ENCODE results near the gene ADD3. TPM values are rescaled to one million over a fixed set of nuclear protein-coding genes. Genes with fewer than 3 reads are reported as not detected.

The ADD3 gene
- total and polyA plus RNA-seq, 2 of the 13 experiments (the other 11 are each of a cell fraction or from before 2014, with no cell fraction given), result 44.7 to 57.5 TPM

DNA sequence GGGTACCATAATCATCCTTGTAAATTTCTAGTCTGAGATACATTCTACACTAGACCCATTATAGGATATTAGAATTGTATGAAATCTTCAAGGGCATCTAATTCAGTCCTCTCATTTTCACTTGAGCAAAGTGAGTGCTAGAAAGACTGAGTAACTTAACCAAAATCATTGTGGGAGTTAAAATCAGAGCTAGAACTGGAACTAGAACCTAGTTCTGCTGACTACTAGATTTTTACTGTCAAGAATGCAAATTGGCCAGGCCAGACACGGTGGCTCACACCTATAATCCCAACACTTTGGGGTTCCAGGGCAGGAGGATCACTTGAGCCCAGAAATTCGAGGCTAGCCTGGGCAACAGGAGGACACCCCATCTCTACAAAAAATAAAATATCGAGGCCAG, 53.9 kb downstream of the ADD3 start:
- CTCF ChIA-PET (ENCODE audit: low intra/inter-chr PET ratio, low total read pairs), result no interaction called here
- WGBS (ENCODE audit: low lambda C conversion rate), result 100% methylated on average over 3 of the region's 3 CpGs

DNA sequence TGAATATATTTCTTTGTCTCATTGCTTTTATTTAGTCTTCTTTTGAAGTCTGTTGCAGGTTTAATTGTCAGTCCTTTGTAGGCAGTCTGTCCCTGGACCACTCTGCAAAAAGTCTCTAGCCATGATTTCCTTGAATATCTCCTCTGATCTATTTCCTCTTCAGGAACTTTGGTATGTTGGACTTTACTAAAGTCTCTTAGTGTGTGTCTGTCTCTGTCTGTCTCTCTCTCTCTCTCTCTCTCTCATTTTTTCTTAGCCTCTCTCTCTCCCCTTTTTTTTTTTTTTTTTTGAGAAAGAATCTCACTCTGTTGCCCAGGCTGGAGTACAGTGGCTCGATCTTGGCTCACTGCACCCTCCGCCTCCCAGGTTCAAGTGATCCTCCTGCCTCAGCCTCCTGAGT, 57.5 kb downstream of the ADD3 start:
- ATAC-seq, result no peak
- Histone ChIP-seq H3K79me2 (ENCODE audit: insufficient read depth, low read length) (peaks cover 8% of the 10 kb centered on the region), H2AFZ (ENCODE audit: low read length) (no peak overlapping the region), H3K9me3 (ENCODE audit: low read length) (no peaks in the 10 kb centered on the region), H4K20me1 (ENCODE audit: insufficient read depth, low read length) (no peaks in the 10 kb centered on the region), H3K9ac (ENCODE audit: insufficient read depth, low read depth, low read length) (no peak overlapping the region), H3K27me3 (ENCODE audit: control insufficient read depth in 1 of 2, insufficient read depth in 2 of 2, low read length in 2 of 2) (no peaks in the 10 kb centered on the region), H3K4me1 (ENCODE audit: insufficient read depth, low read length) (peaks cover 25% of the 10 kb centered on the region), H3K27ac (ENCODE audit: extremely low read length, insufficient read depth, low read length) (no peak overlapping the region), H3K4me2 (ENCODE audit: low read depth, low read length) (no peak overlapping the region), H3K36me3 (replicated peaks in 1 of 2; ENCODE audit: control insufficient read depth in 1 of 2, insufficient read depth in 2 of 2, low read length in 2 of 2) (no peaks in the 10 kb centered on the region; a peak in 1 of 5 replicates), H3K4me3 (replicated peaks in 1 of 3; ENCODE audit: insufficient read depth in 1 of 3, low read depth in 2 of 3, low read length in 3 of 3) (no peak overlapping the region)
- intact Hi-C loops (cut with micrococcal nuclease; ENCODE audit: unreplicated experiment) (no loop called here), in situ Hi-C loops (cut with HindIII; ENCODE audit: extremely low pct_ligation_motif_present, low pct_unique_long_range_greater_than_20kb) (no loop called here)
- DNase-seq (ENCODE audit: low spot score), result no peak
- CTCF ChIA-PET (ENCODE audit: low intra/inter-chr PET ratio, low total read pairs), result no interaction called here
- no TSS peak for BruUV-seq (replicated peaks)
- POLR2A ChIA-PET, result no interaction called here
- WGBS (ENCODE audit: low lambda C conversion rate), result 100% methylated on average over 2 of the region's 2 CpGs
- FAIRE-seq, result no peak
- TF ChIP-seq JUNB (CRISPR knock-in tag; IDR thresholded peaks at IDR 0.05; ENCODE audit: borderline replicate concordance), result no peak
- TF ChIP-seq, protein P1, sequence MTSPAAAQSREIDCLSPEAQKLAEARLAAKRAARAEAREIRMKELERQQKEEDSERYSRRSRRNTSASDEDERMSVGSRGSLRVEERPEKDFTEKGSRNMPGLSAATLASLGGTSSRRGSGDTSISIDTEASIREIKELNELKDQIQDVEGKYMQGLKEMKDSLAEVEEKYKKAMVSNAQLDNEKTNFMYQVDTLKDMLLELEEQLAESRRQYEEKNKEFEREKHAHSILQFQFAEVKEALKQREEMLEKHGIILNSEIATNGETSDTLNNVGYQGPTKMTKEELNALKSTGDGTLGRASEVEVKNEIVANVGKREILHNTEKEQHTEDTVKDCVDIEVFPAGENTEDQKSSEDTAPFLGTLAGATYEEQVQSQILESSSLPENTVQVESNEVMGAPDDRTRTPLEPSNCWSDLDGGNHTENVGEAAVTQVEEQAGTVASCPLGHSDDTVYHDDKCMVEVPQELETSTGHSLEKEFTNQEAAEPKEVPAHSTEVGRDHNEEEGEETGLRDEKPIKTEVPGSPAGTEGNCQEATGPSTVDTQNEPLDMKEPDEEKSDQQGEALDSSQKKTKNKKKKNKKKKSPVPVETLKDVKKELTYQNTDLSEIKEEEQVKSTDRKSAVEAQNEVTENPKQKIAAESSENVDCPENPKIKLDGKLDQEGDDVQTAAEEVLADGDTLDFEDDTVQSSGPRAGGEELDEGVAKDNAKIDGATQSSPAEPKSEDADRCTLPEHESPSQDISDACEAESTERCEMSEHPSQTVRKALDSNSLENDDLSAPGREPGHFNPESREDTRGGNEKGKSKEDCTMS (CRISPR knock-in tag; conservative IDR thresholded peaks at IDR 0.05), result no peak
- TF ChIP-seq PITX1 (CRISPR knock-in tag; IDR thresholded peaks at IDR 0.05), result no peak
- TF ChIP-seq MTF1 (CRISPR knock-in tag; IDR thresholded peaks at IDR 0.05), result no peak
- TF ChIP-seq, protein P2, sequence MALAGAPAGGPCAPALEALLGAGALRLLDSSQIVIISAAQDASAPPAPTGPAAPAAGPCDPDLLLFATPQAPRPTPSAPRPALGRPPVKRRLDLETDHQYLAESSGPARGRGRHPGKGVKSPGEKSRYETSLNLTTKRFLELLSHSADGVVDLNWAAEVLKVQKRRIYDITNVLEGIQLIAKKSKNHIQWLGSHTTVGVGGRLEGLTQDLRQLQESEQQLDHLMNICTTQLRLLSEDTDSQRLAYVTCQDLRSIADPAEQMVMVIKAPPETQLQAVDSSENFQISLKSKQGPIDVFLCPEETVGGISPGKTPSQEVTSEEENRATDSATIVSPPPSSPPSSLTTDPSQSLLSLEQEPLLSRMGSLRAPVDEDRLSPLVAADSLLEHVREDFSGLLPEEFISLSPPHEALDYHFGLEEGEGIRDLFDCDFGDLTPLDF (CRISPR knock-in tag; IDR thresholded peaks at IDR 0.05), result no peak
- TF ChIP-seq, protein P3, sequence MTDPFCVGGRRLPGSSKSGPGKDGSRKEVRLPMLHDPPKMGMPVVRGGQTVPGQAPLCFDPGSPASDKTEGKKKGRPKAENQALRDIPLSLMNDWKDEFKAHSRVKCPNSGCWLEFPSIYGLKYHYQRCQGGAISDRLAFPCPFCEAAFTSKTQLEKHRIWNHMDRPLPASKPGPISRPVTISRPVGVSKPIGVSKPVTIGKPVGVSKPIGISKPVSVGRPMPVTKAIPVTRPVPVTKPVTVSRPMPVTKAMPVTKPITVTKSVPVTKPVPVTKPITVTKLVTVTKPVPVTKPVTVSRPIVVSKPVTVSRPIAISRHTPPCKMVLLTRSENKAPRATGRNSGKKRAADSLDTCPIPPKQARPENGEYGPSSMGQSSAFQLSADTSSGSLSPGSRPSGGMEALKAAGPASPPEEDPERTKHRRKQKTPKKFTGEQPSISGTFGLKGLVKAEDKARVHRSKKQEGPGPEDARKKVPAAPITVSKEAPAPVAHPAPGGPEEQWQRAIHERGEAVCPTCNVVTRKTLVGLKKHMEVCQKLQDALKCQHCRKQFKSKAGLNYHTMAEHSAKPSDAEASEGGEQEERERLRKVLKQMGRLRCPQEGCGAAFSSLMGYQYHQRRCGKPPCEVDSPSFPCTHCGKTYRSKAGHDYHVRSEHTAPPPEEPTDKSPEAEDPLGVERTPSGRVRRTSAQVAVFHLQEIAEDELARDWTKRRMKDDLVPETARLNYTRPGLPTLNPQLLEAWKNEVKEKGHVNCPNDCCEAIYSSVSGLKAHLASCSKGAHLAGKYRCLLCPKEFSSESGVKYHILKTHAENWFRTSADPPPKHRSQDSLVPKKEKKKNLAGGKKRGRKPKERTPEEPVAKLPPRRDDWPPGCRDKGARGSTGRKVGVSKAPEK (CRISPR knock-in tag; IDR thresholded peaks at IDR 0.05; ENCODE audit: borderline replicate concordance), result no peak
- TF ChIP-seq RARG (CRISPR knock-in tag; IDR thresholded peaks at IDR 0.05; ENCODE audit: low read depth), result no peak

More for the DNA sequence above, 53.9 kb downstream of the ADD3 start:
- POLR2A ChIA-PET, result no interaction called here
- H3K79me2 ChIP-seq (ENCODE audit: insufficient read depth, low read length), result peaks cover 12% of the 10 kb centered on the region
- FAIRE-seq (no peak), ATAC-seq (no peak), DNase-seq (ENCODE audit: low spot score) (no peak)
- no TSS peak for BruUV-seq (replicated peaks)
- H3K27ac ChIP-seq (ENCODE audit: extremely low read length, insufficient read depth, low read length), result no peak overlapping the region
- no peaks in the 10 kb centered on the region for H3K4me1 ChIP-seq (ENCODE audit: insufficient read depth, low read length)
- TF ChIP-seq PLRG1 (conservative IDR thresholded peaks at IDR 0.05) (no peak), DR1 (CRISPR knock-in tag; IDR thresholded peaks at IDR 0.05) (no peak), MAFK (conservative IDR thresholded peaks at IDR 0.05 in 1 of 2, IDR thresholded peaks at IDR 0.05 in 1 of 2; ENCODE audit: low read length in 2 of 2) (peak; percentile 17 to 55; a peak in 2 of 4 replicates), SIN3B (IDR thresholded peaks at IDR 0.05; ENCODE audit: low read length) (no peak), FOSL1 (CRISPR knock-in tag; IDR thresholded peaks at IDR 0.05; ENCODE audit: borderline replicate concordance) (no peak), MAFF (IDR thresholded peaks at IDR 0.05; ENCODE audit: low read depth, low read length) (peak; percentile 25; the same call in 1 of the 2 replicates)
- TF ChIP-seq, protein P4, sequence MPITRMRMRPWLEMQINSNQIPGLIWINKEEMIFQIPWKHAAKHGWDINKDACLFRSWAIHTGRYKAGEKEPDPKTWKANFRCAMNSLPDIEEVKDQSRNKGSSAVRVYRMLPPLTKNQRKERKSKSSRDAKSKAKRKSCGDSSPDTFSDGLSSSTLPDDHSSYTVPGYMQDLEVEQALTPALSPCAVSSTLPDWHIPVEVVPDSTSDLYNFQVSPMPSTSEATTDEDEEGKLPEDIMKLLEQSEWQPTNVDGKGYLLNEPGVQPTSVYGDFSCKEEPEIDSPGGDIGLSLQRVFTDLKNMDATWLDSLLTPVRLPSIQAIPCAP (CRISPR knock-in tag; IDR thresholded peaks at IDR 0.05; ENCODE audit: low read depth), result no peak
- H4K20me1 ChIP-seq (ENCODE audit: insufficient read depth, low read length), result no peaks in the 10 kb centered on the region
- no peaks in the 10 kb centered on the region for H3K27me3 ChIP-seq (ENCODE audit: control insufficient read depth in 1 of 2, insufficient read depth in 2 of 2, low read length in 2 of 2)
- intact Hi-C loops (cut with micrococcal nuclease; ENCODE audit: unreplicated experiment) (no loop called here), in situ Hi-C loops (cut with HindIII; ENCODE audit: extremely low pct_ligation_motif_present, low pct_unique_long_range_greater_than_20kb) (no loop called here)
- H2AFZ ChIP-seq (ENCODE audit: low read length), result no peak overlapping the region
- H3K9me3 ChIP-seq (ENCODE audit: low read length), result no peaks in the 10 kb centered on the region
- no peaks in the 10 kb centered on the region; a peak in 1 of 5 replicates for H3K36me3 ChIP-seq (replicated peaks in 1 of 2; ENCODE audit: control insufficient read depth in 1 of 2, insufficient read depth in 2 of 2, low read length in 2 of 2)
- H3K4me3 ChIP-seq (replicated peaks in 1 of 3; ENCODE audit: insufficient read depth in 1 of 3, low read depth in 2 of 3, low read length in 3 of 3), result no peak overlapping the region
- no peak overlapping the region for H3K4me2 ChIP-seq (ENCODE audit: low read depth, low read length)
- no peak overlapping the region for H3K9ac ChIP-seq (ENCODE audit: insufficient read depth, low read depth, low read length)

All from HepG2 (cell line).